Testis (tissue), 5 donors: Measurements from ENCODE around the gene EIF1. TPM values are rescaled to one million over a fixed set of nuclear protein-coding genes. Genes with fewer than 3 reads are reported as not detected.
"Not testable (repeated sequence)": the region's sequence is repeated elsewhere in the genome, so short reads cannot be mapped to it uniquely, and the experiment has no call there.

ENCODE experiments used
- DNase-seq: peaks from one replicate; pipeline ENCODE4 v3.0.0-alpha.2; 2019
- H3K27ac ChIP-seq, 2 donors: fragments of 200-600 bp; sonication (generic); one replicate each; pipeline ENCODE4 v1.5.1; 2019
- H3K27me3 ChIP-seq: fragments of 200-600 bp; sonication (generic); one replicate; pipeline ENCODE4 v1.5.1; 2019
- H3K36me3 ChIP-seq: fragments of 200-600 bp; sonication (generic); one replicate; pipeline ENCODE4 v1.5.1; 2017; ENCODE audit warnings: low read depth; ENCODE audit errors: missing control alignments
- H3K4me1 ChIP-seq: fragments of 200-600 bp; sonication (generic); one replicate; pipeline ENCODE4 v1.5.1; 2019
- H3K4me3 ChIP-seq, 2 donors: fragments of 200-600 bp; sonication (generic); one replicate each; pipeline ENCODE4 v1.5.1; 2017 to 2019
- H3K9me3 ChIP-seq: fragments of 200-600 bp; sonication (generic); one replicate; pipeline ENCODE4 v1.5.1; 2017
- CTCF ChIP-seq, 3 experiments: fragments of 450-650 bp in 2 of 3; fragments of 200-600 bp in 1 of 3; sonication (generic) in 1 of 3; IDR thresholded peaks; one replicate each; pipeline ENCODE4 v1.5.1; 2016 to 2019; ENCODE audit warnings: antibody characterized with exemption in 3 of 3, mild to moderate bottlenecking in 2 of 3, moderate library complexity in 1 of 3
- POLR2A ChIP-seq: fragments of 450-650 bp; IDR thresholded peaks from one replicate; pipeline ENCODE4 v1.6.1; 2017; ENCODE audit warnings: antibody characterized with exemption, mild to moderate bottlenecking, moderate library complexity
- WGBS, 2 donors: methylation state at CpG; one replicate each; pipeline ENCODE4 v1.1.5; 2018; 5-methylcytosine and 5-hydroxymethylcytosine counted together
- intact Hi-C: fragments of 100-400 bp; cut with DNase I; formaldehyde crosslinking; loops from one replicate; pipeline ENCODE4 v1.15.1; 2023; ENCODE audit warnings: low total_unique reads
- long read RNA-seq, 2 donors: transcript quantifications; one replicate each; lab custom pipeline, GENCODE V29; 2026
- polyA plus RNA-seq: library from polyadenylated mRNA; stranded (reverse); fragments of 350-450 nt; fragmentation: Illumina TruSeq; extraction: RNeasy Lipid Tissue Mini Kit (QIAGEN cat#74804); gene quantifications from one replicate; pipeline ENCODE4 v1.2.3, GENCODE V29; 2014; ENCODE audit warnings: low read depth, low replicate concordance; ENCODE audit not compliant: insufficient read depth
- total RNA-seq, 2 donors: library from RNA; depleted of rRNA; stranded (reverse); fragments of >200 nt; gene quantifications; one replicate each; pipeline ENCODE4 v1.2.3, GENCODE V29; 2016

Gene EIF1
- 100 to 1,000 TPM; 274 to 338 TPM for total RNA-seq
- polyA plus RNA-seq: 1,078 TPM
- long read RNA-seq, donor 1, transcript EIF1-201 (3 exons, 1,120 nt): minor isoform, 7 of 586 reads
- long read RNA-seq, donor 1, transcript EIF1-203 (4 exons, 2,330 nt): major isoform, 544 of 586 reads
- long read RNA-seq, donor 1, transcript EIF1-202 (2 exons, 2,170 nt): minor isoform, 6 of 586 reads
- long read RNA-seq, donor 1, partial matches to known transcripts: 24 of 586 reads
- long read RNA-seq, donor 1, other reads (novel, unspliced or antisense): 5 of 586 reads
- long read RNA-seq, donor 2, transcript EIF1-202 (2 exons, 2,170 nt): minor isoform, 10 of 367 reads
- long read RNA-seq, donor 2, transcript EIF1-203 (4 exons, 2,330 nt): major isoform, 326 of 367 reads
- long read RNA-seq, donor 2, partial matches to known transcripts: 28 of 367 reads
- long read RNA-seq, donor 2, other reads (novel, unspliced or antisense): 0 of 367 reads

DNA sequence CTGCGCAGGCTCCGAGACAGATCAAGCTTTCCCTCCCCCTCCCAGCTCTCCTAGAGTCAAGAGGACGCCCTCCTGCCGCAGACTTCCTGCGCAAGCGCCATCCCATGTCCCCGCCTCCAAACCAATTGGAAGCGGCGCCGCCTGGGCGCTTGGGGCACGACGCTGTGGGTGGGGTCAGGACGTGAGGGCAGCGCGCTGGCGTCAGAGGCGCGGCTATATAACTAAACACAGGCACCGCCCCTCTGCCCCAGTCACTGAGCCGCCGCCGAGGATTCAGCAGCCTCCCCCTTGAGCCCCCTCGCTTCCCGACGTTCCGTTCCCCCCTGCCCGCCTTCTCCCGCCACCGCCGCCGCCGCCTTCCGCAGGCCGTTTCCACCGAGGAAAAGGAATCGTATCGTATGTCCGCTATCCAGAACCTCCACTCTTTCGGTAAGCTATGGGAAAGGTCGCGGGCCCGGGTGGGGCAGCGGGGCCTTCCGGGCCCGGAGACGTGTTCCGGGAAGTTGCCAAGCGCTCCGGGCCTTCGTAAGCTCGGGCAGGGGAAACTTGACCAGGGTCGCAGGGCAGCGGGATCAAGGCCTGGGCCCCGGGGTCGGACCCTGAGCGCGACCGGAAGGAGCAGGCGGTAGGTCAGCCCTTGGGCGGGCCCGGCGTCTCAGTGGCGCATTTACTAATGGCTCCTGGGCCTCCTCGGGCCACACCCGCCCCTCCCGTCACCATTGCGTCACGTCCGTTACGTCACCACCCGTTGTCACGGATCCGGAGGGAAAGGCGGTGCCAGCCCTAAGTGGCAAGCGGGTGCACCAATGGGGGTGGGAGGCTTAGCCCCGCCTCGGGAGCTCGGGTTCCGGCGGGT, at the start of gene EIF1:
Gene EIF1 (plus strand): TSS at position 245 of the 856 bp plus-strand sequence. CDS start 154 bp downstream, at position 399.
- Histone ChIP-seq H3K9me3 (no peaks in the 10 kb centered on the region), H3K36me3 (peaks cover 4% of the 10 kb centered on the region), H3K27ac (peak within 1 kb of the TSS; percentile 100), H3K4me3 (peak within 1 kb of the TSS; percentile 99 to 100), H3K27me3 (no peaks in the 10 kb centered on the region), H3K4me1 (peaks cover 18% of the 10 kb centered on the region)
- WGBS, 2 donors: 0% methylated on average over 19 to 72 of the region's 81 CpGs
- TF ChIP-seq POLR2A (peak; percentile 77), CTCF (IDR thresholded peaks at IDR 0.05) (peak in 2 of 3 experiments; percentile 12 to 19)
- peak; percentile 99 for DNase-seq
- intact Hi-C loops: no loop called here

- no peaks in the 10 kb centered on the region for H3K36me3 ChIP-seq
- TF ChIP-seq CTCF (IDR thresholded peaks at IDR 0.05) (no peak), POLR2A (no peak)
- 81 to 87% methylated on average over 6 of the region's 6 CpGs for WGBS, 2 donors
- H3K9me3 ChIP-seq: no peaks in the 10 kb centered on the region
- no peaks in the 10 kb centered on the region for H3K27me3 ChIP-seq
- DNase-seq: no peak
- H3K27ac ChIP-seq: no peak overlapping the region
- H3K4me1 ChIP-seq: peaks cover 24% of the 10 kb centered on the region
- intact Hi-C loops: no loop called here
- no peak overlapping the region for H3K4me3 ChIP-seq
These were observed 49.7 kb upstream of the EIF1 start for GRCh38 chr17:41638941-41639340.

GRCh38 chr17:41639492-41640473, 48.9 kb upstream of the EIF1 start:
- Histone ChIP-seq H3K9me3 (no peaks in the 10 kb centered on the region), H3K4me1 (peaks cover 21% of the 10 kb centered on the region), H3K27me3 (no peaks in the 10 kb centered on the region), H3K4me3 (no peak overlapping the region), H3K36me3 (no peaks in the 10 kb centered on the region), H3K27ac (no peak overlapping the region)
- TF ChIP-seq POLR2A (no peak), CTCF (IDR thresholded peaks at IDR 0.05) (no peak)
- intact Hi-C loops: no loop called here
- WGBS, 2 donors: 93 to 96% methylated on average over 7 of the region's 7 CpGs
- no peak for DNase-seq

GRCh38 chr17:41640596-41640995, 48.1 kb upstream of the EIF1 start:
- intact Hi-C loops, H3K27ac ChIP-seq, H3K4me3 ChIP-seq, H3K9me3 ChIP-seq, DNase-seq, H3K27me3 ChIP-seq, H3K36me3 ChIP-seq: not testable (repeated sequence)
- H3K4me1 ChIP-seq: peaks cover 13% of the 10 kb centered on the region
- 90 to 96% methylated on average over 5 of the region's 5 CpGs for WGBS, 2 donors
